ENCODE results near the gene TOM1L2. TPM values are rescaled to one million over a fixed set of nuclear protein-coding genes. Genes with fewer than 3 reads are reported as not detected.

TOM1L2 gene
- total and polyA plus RNA-seq, 2 of the 4 experiments (the other 2 are of a cell fraction) = 34.4 to 51.7 TPM

DNA sequence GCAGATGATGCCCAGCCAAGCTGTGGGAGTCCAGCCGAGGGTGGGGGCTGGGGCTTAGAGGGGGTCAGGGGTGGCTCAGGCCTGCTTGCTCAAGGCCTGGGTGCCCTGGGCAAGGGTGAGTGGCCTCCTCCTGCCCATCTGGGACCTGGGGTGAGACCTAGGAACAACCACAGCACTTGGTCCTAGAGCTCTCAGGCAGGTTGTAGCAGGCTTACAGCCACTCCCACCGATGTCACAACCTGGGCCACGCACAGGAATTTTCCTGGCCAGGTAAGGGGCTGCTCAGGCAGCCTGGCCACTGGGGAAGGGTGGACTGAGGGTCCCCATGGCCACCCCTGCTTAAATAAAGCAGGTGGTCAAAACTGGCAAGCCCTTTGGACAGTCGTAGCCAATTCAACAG is 129.1 kb downstream of the TOM1L2 start:
- intact Hi-C loops (cut with micrococcal nuclease) = no loop called here
- Histone ChIP-seq H2BK5ac (ENCODE audit: low read depth, low read length, poor library complexity, severe bottlenecking) (no peak overlapping the region), H3K36me3 (ENCODE audit: control insufficient read depth, insufficient read depth, low read length) (peaks cover 8% of the 10 kb centered on the region; the same call in 1 of the 2 replicates), H3K18ac (ENCODE audit: low read depth, low read length) (no peak overlapping the region), H2AK9ac (replicated peaks; ENCODE audit: low read depth, low read length, poor library complexity) (no peak overlapping the region), H4K20me1 (ENCODE audit: insufficient read depth, low read length) (no peaks in the 10 kb centered on the region), H2BK120ac (ENCODE audit: low read depth, low read length) (no peak overlapping the region), H4K8ac (ENCODE audit: low read depth in 2 of 2, low read length in 2 of 2) (no peak overlapping the region), H3K79me1 (ENCODE audit: low read depth in 1 of 2, low read length in 2 of 2) (peaks cover 0 to 15% of the 10 kb centered on the region in 2 experiments; a peak in 2 of 4 replicates), H2BK20ac (ENCODE audit: low read depth, low read length) (no peak overlapping the region), H3K27ac (ENCODE audit: insufficient read depth, low read length) (no peak overlapping the region), H2BK15ac (ENCODE audit: low read depth, low read length) (no peak overlapping the region), H3K56ac (ENCODE audit: extremely low read depth, insufficient read depth, low read length) (no peak overlapping the region), H3K23ac (ENCODE audit: low read depth, low read length) (no peak overlapping the region), H3K9me1 (ENCODE audit: insufficient read depth, low read length) (peaks cover 11% of the 10 kb centered on the region), H3K14ac (replicated peaks; ENCODE audit: low read depth, low read length) (no peak overlapping the region), H2AK5ac (ENCODE audit: low read depth, low read length) (no peak overlapping the region), H3K4ac (ENCODE audit: low read depth, low read length) (no peak overlapping the region), H3K9ac (ENCODE audit: low read depth, low read length) (no peak overlapping the region), H2AFZ (replicated peaks; ENCODE audit: low read length, poor library complexity) (no peak overlapping the region), H3K27me3 (ENCODE audit: control insufficient read depth, insufficient read depth, low read length) (no peaks in the 10 kb centered on the region), H4K5ac (ENCODE audit: low read depth, low read length) (no peak overlapping the region), H3K9me3 (ENCODE audit: control insufficient read depth, insufficient read depth, low read length) (no peaks in the 10 kb centered on the region), H3K4me3 (ENCODE audit: insufficient read depth, low read depth, low read length) (no peak overlapping the region), H3K4me2 (ENCODE audit: low read depth, low read length) (no peak overlapping the region), H4K91ac (ENCODE audit: insufficient read depth, low read depth, low read length) (no peak overlapping the region), H3K4me1 (ENCODE audit: control insufficient read depth, insufficient read depth, low read length) (peaks cover 18% of the 10 kb centered on the region)
- ChIA-PET POLR2A (ENCODE audit: unreplicated experiment) (no interaction called here), CTCF (interaction anchor here (0.6 kb wide), 1 partner anchor 31 kb away, joined by 3 read pairs; no protein-coding TSS in a partner anchor)
- no peak for TF ChIP-seq CEBPB (IDR thresholded peaks at IDR 0.05; ENCODE audit: low read depth, low read length)
- no TSS peak for BruUV-seq (replicated peaks)
- WGBS, 2 experiments (ENCODE audit: extremely low coverage in 2 of 2, insufficient read length in 1 of 2) = no CpG with 5 or more reads among the region's 4 CpGs
- ATAC-seq (ENCODE audit: low read depth) (no peak), DNase-seq (no peak)
- in situ Hi-C loops (cut with MboI; ENCODE audit: low sequenced_read_pairs) = no loop called here
- dilution Hi-C loops (cut with HindIII; ENCODE audit: low sequenced_read_pairs, unreplicated experiment) = no loop called here

Measured in IMR-90 (cell line).